ENCODE data around the gene PCDHA13.
A peak's percentile ranks its signal among the peaks of the same experiment; 100 is the strongest.

Gene PCDHA13

GRCh38 chr5:140855772-140856674, 25.9 kb upstream of the PCDHA13 start, which contains the start of gene PCDHA10:
TSS of gene PCDHA10 (plus strand) at chr5:140855897. CDS start at chr5:140856049, 152 bp downstream.
- H3K36me3 ChIP-seq (replicated peaks; ENCODE audit: insufficient read depth, low read length) = no peaks in the 10 kb centered on the region
- no peaks in the 10 kb centered on the region for H3K9me2 ChIP-seq (replicated peaks; ENCODE audit: insufficient read depth, low read length)
- no peaks in the 10 kb centered on the region for H3K4me1 ChIP-seq (ENCODE audit: low read length)
- no peaks in the 10 kb centered on the region for H3K79me2 ChIP-seq (ENCODE audit: low read length)
- H2AFZ ChIP-seq (ENCODE audit: low read length) = no peak within 1 kb of the TSS
- no peaks in the 10 kb centered on the region for H4K20me1 ChIP-seq (ENCODE audit: insufficient read depth, low read length)
- H3K27me3 ChIP-seq (replicated peaks; ENCODE audit: insufficient read depth, low read length) = no peaks in the 10 kb centered on the region
- no peak for DNase-seq
- H3K9me3 ChIP-seq (replicated peaks; ENCODE audit: insufficient read depth, low read length) = no peaks in the 10 kb centered on the region
- no peak within 1 kb of the TSS for H3K9ac ChIP-seq (ENCODE audit: low read length)
- H3K4me2 ChIP-seq (ENCODE audit: low read depth, low read length) = no peak within 1 kb of the TSS
- H3K4me3 ChIP-seq (ENCODE audit: low read length) = no peak within 1 kb of the TSS
- TF ChIP-seq EZH2phosphoT487 (IDR thresholded peaks at IDR 0.05; ENCODE audit: low read length) = no peak
- peak; percentile 10; the same call in 1 of the 2 replicates for TF ChIP-seq CTCF (IDR thresholded peaks at IDR 0.05; ENCODE audit: low read length)
- no peak for TF ChIP-seq EZH2 (optimal IDR thresholded peaks at IDR 0.05; ENCODE audit: low read depth, low read length)
- H3K27ac ChIP-seq (ENCODE audit: low read length) = no peak within 1 kb of the TSS
- no peaks in the 10 kb centered on the region for H3F3A ChIP-seq (ENCODE audit: insufficient read depth, low read length)

- no peaks in the 10 kb centered on the region for H3K27me3 ChIP-seq (replicated peaks; ENCODE audit: insufficient read depth, low read length)
- no peaks in the 10 kb centered on the region for H3K9me3 ChIP-seq (replicated peaks; ENCODE audit: insufficient read depth, low read length)
- H3K4me1 ChIP-seq (ENCODE audit: low read length) = no peaks in the 10 kb centered on the region
- H2AFZ ChIP-seq (ENCODE audit: low read length) = no peak overlapping the region
- no peak overlapping the region for H3K9ac ChIP-seq (ENCODE audit: low read length)
- H3K36me3 ChIP-seq (replicated peaks; ENCODE audit: insufficient read depth, low read length) = no peaks in the 10 kb centered on the region
- no peaks in the 10 kb centered on the region for H3K9me2 ChIP-seq (replicated peaks; ENCODE audit: insufficient read depth, low read length)
- H3F3A ChIP-seq (ENCODE audit: insufficient read depth, low read length) = no peaks in the 10 kb centered on the region
- no peak overlapping the region for H3K4me3 ChIP-seq (ENCODE audit: low read length)
- no peak overlapping the region for H3K27ac ChIP-seq (ENCODE audit: low read length)
- H3K79me2 ChIP-seq (ENCODE audit: low read length) = no peaks in the 10 kb centered on the region
- no peak overlapping the region for H3K4me2 ChIP-seq (ENCODE audit: low read depth, low read length)
- H4K20me1 ChIP-seq (ENCODE audit: insufficient read depth, low read length) = no peaks in the 10 kb centered on the region
- TF ChIP-seq CTCF (IDR thresholded peaks at IDR 0.05; ENCODE audit: low read length) (no peak), EZH2 (optimal IDR thresholded peaks at IDR 0.05; ENCODE audit: low read depth, low read length) (no peak), EZH2phosphoT487 (IDR thresholded peaks at IDR 0.05; ENCODE audit: low read length) (no peak)
- no peak for DNase-seq
These were observed 24.5 kb upstream of the PCDHA13 start for GRCh38 chr5:140857177-140857986.

GRCh38 chr5:140857987-140858240, 24.0 kb upstream of the PCDHA13 start:
- H3K4me2 ChIP-seq (ENCODE audit: low read depth, low read length) = no peak overlapping the region
- no peak overlapping the region for H2AFZ ChIP-seq (ENCODE audit: low read length)
- TF ChIP-seq CTCF (IDR thresholded peaks at IDR 0.05; ENCODE audit: low read length) (no peak), EZH2 (optimal IDR thresholded peaks at IDR 0.05; ENCODE audit: low read depth, low read length) (no peak), EZH2phosphoT487 (IDR thresholded peaks at IDR 0.05; ENCODE audit: low read length) (no peak)

More at GRCh38 chr5:140857987-140858240, 24.0 kb upstream of the PCDHA13 start:
- Histone ChIP-seq H3K9me3 (replicated peaks; ENCODE audit: insufficient read depth, low read length) (no peaks in the 10 kb centered on the region), H3K27me3 (replicated peaks; ENCODE audit: insufficient read depth, low read length) (no peaks in the 10 kb centered on the region), H3K4me1 (ENCODE audit: low read length) (no peaks in the 10 kb centered on the region), H3K79me2 (ENCODE audit: low read length) (no peaks in the 10 kb centered on the region), H3K36me3 (replicated peaks; ENCODE audit: insufficient read depth, low read length) (no peaks in the 10 kb centered on the region), H3F3A (ENCODE audit: insufficient read depth, low read length) (no peaks in the 10 kb centered on the region), H3K4me3 (ENCODE audit: low read length) (no peak overlapping the region), H3K27ac (ENCODE audit: low read length) (no peak overlapping the region), H4K20me1 (ENCODE audit: insufficient read depth, low read length) (no peaks in the 10 kb centered on the region), H3K9ac (ENCODE audit: low read length) (no peak overlapping the region), H3K9me2 (replicated peaks; ENCODE audit: insufficient read depth, low read length) (no peaks in the 10 kb centered on the region)
- no peak for DNase-seq
